ENCODE data around the gene STK32B.

STK32B gene

DNA sequence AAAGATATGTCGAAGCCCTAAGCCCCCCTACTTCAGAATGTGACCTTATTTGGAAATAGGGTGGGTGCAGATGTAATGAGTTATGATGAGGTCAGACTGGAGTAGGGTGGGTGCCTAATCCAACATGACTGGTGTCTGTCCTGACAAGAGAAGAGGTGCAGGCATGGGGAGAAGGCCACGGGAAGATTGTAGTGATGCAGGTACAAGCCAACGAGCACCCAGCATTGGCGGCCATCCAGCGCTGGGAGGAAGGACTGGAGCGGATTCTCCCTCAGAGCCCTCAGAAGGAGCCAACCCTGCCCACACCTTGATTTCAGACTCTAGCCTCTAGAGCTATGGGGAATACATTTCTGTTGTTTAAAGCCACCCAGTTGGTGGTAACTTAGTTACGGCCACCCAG is 419.9 kb downstream of the STK32B start:
- no peak for DNase-seq (ENCODE audit: low read depth)

GRCh38 chr4:5471691-5472090 is 420.4 kb downstream of the STK32B start:
- no peak for DNase-seq (ENCODE audit: low read depth)

GRCh38 chr4:5472160-5472591 is 420.9 kb downstream of the STK32B start:
- no peak for DNase-seq (ENCODE audit: low read depth)

- no peak for DNase-seq (ENCODE audit: low read depth)
Observed at GRCh38 chr4:5473125-5473524, 421.8 kb downstream of the STK32B start.

- DNase-seq (ENCODE audit: low read depth), result no peak
Observed at GRCh38 chr4:5474756-5475155, 423.5 kb downstream of the STK32B start.

- no peak for DNase-seq (ENCODE audit: low read depth)
Observed at GRCh38 chr4:5477613-5478012, 426.3 kb downstream of the STK32B start.

DNA sequence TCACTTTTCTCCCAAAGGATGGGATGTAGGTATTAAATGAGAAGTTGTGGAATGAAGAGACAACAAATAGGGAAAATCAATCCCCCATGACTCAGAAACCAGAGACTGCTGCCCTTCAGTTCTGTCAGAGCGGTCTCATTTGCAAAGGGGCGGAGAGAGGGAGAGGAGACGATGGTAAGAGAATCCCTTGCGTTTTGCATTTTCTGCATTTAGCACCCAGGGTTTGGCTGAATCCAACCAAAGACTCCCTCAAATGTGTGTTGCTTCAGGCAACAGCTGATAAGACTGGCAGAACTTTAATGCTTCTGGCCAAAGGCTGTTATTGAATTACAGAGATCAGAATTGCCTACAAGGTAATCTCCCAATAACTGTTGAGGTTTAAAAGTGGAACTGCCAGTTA is 426.9 kb downstream of the STK32B start:
- DNase-seq (ENCODE audit: low read depth), result no peak

- DNase-seq (ENCODE audit: low read depth), result no peak
Observed at GRCh38 chr4:5478697-5479096, 427.4 kb downstream of the STK32B start.

DNA sequence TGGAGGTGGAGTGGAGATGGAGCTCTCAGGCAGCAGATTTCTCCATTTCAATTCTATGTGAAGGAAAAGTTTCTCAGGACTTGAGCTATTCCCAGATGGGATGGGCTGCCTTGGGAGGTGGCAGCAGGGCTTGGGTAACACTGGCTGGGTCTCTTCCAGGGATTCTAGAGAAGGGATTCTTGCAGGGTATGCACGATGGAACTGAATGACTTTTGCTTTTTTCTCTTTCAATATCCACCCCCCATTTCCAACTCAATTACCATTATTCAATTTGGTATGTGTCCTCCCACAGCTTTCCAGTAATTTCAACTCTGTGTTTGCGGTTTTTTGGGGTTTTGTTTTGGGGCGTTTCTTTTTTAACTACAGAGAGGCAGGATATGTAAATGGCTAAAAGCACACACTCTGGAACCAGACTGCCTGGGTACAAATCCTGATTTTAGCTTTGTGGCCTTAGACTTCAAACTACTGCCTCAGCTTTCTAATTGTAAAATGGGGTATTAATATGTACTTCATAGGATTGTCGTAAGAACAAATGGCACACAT is 428.3 kb downstream of the STK32B start:
- no peak for DNase-seq (ENCODE audit: low read depth)

DNA sequence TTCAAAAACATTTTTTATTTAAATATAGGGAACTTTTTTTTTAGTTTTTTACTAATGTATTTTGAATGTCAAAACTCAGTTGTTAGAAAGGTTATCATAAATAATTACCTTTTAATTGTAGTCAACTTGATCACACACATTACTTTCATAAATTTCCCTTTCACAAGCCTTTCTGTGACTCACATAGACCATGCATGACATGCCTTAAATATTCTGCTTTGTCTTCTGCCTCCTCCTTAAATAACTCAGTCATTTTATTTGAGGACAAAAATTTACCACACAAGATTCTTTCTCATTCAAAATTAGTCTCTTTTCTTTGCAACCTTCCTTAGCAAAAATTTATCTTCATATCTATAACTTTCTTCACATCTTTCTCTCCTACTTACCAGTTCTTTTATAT is 437.1 kb downstream of the STK32B start:
- no peak for DNase-seq (ENCODE audit: low read depth)

- DNase-seq (ENCODE audit: low read depth), result no peak
Observed at GRCh38 chr4:5489260-5489659, 438.0 kb downstream of the STK32B start.

DNA sequence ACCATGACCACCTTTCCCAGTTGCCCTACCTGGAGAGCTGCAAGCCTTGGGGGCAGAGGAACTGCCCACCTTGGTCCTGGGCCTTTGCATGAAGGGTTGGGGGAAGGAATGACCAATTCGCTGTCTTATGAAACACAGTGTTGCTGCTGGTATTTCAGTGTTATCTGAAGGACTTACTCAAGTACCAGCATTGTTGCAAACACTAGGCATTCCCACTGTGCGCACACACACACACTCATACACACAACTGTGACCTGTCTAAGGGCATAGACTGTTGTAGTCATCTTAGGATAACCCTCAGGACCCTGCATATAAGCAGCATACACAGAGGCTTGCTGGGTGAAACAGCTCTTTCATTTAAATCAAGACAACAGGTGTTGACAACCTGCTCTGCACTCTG is 446.2 kb downstream of the STK32B start:
- DNase-seq (ENCODE audit: low read depth), result no peak

GRCh38 chr4:5500165-5500564 is 448.9 kb downstream of the STK32B start:
- no peak for DNase-seq (ENCODE audit: low read depth)

GRCh38 chr4:5503336-5503936 is 452.2 kb downstream of the STK32B start:
- no peak for DNase-seq (ENCODE audit: low read depth)

GRCh38 chr4:5504486-5504885 is 453.2 kb downstream of the STK32B start:
- no peak for DNase-seq (ENCODE audit: low read depth)

DNA sequence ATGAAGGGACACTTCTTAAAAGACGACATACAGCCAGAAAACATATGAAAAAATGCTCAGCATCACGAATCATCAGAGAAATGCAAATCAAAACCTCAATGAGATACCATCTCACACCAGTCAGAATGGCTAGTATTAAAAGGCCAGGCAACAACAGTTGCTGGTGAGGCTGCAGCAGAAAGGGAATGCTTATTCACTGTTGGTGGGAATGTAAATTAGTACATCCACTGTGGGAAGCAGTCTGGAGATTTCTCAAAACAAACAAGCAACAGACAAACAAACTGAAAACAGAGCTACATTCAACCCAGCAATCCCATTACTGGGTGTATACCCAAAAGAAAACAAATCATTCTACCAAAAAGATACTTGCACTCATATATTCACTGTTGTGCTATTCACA is 459.2 kb downstream of the STK32B start:
- no peak for DNase-seq (ENCODE audit: low read depth)

GRCh38 chr4:5511791-5512190 is 460.5 kb downstream of the STK32B start:
- DNase-seq (ENCODE audit: low read depth), result no peak

DNA sequence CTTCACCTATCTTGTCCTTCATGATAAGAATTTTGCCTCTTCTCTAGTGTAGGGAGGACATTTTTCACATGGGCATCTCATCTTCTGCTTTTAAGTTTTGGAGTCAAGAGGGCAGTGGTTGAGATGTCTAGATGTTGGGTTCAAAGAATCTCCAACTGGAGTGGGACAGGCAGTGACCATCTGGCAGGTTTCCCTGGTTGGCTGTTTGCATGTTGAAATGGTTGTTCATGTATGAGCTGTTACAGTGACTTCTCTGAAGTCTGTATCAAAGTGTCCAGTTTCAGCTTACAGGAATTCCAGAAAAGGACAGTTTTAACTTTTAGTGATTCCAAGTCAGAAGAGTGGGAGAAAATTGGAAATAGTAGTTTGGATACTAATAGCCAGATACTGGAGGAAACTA is 464.4 kb downstream of the STK32B start:
- DNase-seq (ENCODE audit: low read depth), result no peak

DNA sequence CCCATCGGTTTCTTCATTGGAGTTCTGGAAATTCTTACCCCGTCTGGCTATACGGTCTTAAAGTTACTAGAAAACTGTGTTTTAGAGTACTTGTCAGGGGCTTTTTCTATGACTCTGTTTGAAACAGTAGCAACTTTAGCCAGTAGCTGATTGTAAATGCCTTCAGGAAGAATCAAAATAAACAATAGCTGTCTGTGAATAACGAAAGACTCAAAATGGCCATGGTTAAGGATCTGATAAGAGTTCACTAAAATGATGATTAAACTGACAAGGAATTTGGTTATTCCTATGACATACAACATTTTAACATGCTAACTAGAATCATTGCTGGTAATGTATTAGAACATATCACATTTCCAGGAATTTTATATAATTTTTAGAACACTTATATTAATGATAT is 466.1 kb downstream of the STK32B start:
- DNase-seq (ENCODE audit: low read depth), result no peak

DNA sequence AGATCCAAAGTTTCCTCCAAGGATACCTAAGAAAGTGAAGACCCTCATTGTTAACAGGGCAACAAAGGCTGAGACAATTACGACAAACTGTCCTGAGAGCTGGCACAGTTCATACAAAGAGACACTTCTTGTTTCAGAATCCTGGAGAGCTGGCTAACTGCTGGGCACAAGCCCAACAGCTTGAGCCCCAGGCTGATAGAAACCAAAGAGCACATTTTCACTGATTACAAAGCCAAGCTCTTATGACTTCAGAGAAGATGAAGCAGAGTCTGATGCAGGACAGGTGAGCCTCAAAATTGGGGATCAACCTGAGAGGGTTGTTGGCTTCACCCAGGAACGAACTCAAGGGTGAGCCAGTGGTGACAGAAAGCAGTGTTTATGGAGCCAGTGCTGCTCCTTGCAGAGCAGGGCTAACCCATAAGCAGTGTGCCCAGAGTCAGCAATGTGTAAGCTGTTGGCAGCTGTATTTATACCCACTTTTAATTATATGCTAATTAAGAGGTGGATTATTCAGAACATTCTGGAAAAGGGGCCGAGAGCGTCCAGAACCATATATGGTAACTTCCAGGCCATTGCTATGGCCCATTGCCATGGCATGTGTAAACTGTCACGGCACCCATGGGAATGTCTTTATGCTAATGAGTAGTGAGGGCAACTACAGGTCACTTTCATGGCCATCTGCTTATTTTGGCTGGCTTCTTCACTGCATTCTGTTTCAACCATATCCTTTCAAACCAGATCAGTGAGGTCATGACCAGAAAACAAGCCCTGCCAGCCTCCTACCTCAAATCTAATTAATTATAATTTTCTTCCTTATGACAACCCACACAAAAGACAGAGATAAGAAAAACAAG is 473.4 kb downstream of the STK32B start:
- no peak for DNase-seq (ENCODE audit: low read depth)

GRCh38 chr4:5526080-5526846 is 475.0 kb downstream of the STK32B start:
- DNase-seq (ENCODE audit: low read depth), result no peak

GRCh38 chr4:5527211-5527610 is 475.9 kb downstream of the STK32B start:
- DNase-seq (ENCODE audit: low read depth), result no peak

GRCh38 chr4:5528031-5528436 is 476.8 kb downstream of the STK32B start:
- no peak for DNase-seq (ENCODE audit: low read depth)
